OCI-LY3 (cell line): ENCODE measurements around the gene SYDE1.

Source experiments
- CTCF ChIP-seq: fragments of 200-600, 300-600 bp; sonication (generic); IDR thresholded peaks from 2 replicates; pipeline ENCODE4 v1.5.1; 2014; ENCODE audit warnings: antibody characterized with exemption, low read length, low read depth
- EZH2phosphoT487 ChIP-seq: fragments of 200-600 bp; shearing (Covaris generic); IDR thresholded peaks from 2 replicates; pipeline ENCODE4 v1.6.1; 2018; ENCODE audit warnings: antibody characterized with exemption, mixed run types, low read depth

GRCh38 chr19:15074371-15074770 lies 32.8 kb upstream of the SYDE1 start:
- TF ChIP-seq CTCF (no peak), EZH2phosphoT487 (no peak)
